IPS-18a (cell line): ENCODE results near the gene EARS2.

ENCODE experiments used
- H3K27ac ChIP-seq: one replicate; pipeline ENCODE4 v1.5.1; 2013; ENCODE audit warnings: low read length
- H3K27me3 ChIP-seq: one replicate; pipeline ENCODE4 v1.6.1; 2013; ENCODE audit warnings: mild to moderate bottlenecking, low read length; ENCODE audit not compliant: control insufficient read depth, insufficient read depth
- H3K36me3 ChIP-seq: one replicate; pipeline ENCODE4 v1.6.1; 2013; ENCODE audit warnings: low read depth, low read length; ENCODE audit not compliant: control insufficient read depth
- H3K4me1 ChIP-seq: one replicate; pipeline ENCODE4 v1.6.1; 2013; ENCODE audit warnings: low read depth, low read length; ENCODE audit not compliant: control insufficient read depth
- H3K4me3 ChIP-seq: one replicate; pipeline ENCODE4 v1.5.1; 2013; ENCODE audit warnings: low read length
- H3K9ac ChIP-seq: one replicate; pipeline ENCODE4 v1.6.1; 2013; ENCODE audit warnings: mild to moderate bottlenecking, low read length, moderate library complexity
- H3K9me3 ChIP-seq: one replicate; pipeline ENCODE4 v1.6.1; 2013; ENCODE audit warnings: low read depth, low read length; ENCODE audit not compliant: control insufficient read depth

The EARS2 gene

DNA sequence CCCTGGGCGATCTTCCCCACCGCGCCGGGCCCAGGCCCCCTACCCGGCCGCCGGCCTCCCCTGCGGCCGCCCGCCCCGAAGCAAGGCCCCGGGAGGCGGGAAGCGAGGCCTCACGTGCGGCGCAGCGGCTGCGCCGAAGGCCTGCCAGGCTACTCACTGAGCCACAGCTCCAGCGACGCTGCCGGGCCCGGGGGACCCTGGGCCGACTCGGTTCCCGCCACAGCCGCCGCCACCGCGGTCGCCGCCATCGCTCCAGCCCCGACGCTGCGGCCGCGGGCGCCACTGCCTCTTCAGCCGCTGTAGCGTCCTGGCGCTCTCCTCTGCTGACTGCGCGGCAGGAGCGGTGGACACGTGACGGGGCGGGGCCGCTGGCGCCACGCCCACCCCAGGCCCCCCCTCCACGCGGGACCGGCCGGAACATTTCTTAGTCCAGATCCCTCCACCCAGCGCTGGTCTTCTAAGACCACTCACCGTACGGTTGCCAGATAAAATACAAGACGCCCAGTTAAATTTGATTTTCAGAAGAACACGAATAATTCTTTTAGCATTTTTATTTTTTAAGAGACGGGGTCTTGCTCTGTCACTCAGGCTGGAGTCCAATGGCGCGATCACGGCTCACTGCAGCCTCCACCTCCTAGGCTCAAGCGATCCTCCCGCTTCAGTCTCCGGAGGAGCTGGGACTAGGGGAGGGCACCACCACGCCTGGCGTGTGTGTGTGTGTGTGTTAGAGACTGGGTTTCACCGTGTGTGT lies 46.8 kb downstream of the EARS2 start, which contains the start of gene GGA2:
Gene GGA2 (minus strand): TSS at position 331 of the 751 bp plus-strand sequence. CDS start 83 bp downstream, at position 248.
- Histone ChIP-seq H3K9ac (peak within 1 kb of the TSS; percentile 69), H3K36me3 (peaks cover 6% of the 10 kb centered on the region), H3K9me3 (no peaks in the 10 kb centered on the region), H3K27ac (no peak within 1 kb of the TSS), H3K27me3 (no peaks in the 10 kb centered on the region), H3K4me3 (peak within 1 kb of the TSS; percentile 89), H3K4me1 (peaks cover 5% of the 10 kb centered on the region)

DNA sequence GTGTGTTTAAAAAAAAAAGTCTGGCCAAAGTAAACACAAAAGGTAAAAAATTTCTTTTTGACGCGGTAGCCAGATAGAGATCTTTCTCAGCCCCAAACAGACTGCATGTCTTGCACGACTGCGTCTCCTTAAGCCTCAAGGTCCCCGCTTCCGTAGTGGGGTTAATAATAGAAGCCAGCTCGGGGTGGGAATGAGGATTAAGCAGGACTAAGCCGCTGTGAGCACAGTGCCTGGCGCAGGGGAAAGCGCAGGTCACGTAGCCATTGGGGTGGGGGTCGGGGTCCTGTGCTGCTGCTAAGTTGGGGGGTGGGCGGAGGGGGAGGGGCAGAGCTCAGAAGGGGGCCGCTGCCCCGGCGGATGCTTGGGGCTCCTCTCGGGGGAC lies 47.4 kb downstream of the EARS2 start:
- Histone ChIP-seq H3K4me1 (peaks cover 10% of the 10 kb centered on the region), H3K9me3 (no peaks in the 10 kb centered on the region), H3K36me3 (peaks cover 4% of the 10 kb centered on the region), H3K27me3 (no peaks in the 10 kb centered on the region), H3K9ac (peak overlapping the region; percentile 69), H3K27ac (no peak overlapping the region), H3K4me3 (peak overlapping the region; percentile 89)

DNA sequence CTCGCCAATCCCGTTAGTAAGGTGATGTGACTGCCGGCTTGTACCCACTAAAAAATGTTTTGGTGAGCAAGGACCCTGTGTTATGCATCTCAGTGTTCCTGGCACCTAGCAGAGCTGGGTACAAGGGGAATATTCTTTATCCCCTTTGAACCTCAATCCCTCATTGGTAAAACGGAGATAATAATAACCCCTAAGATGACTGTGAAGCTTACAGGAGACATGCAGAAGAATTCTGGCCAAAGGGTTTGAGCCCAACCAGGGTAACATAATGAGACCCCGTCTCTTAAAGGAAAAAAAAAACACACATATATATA lies 47.8 kb downstream of the EARS2 start:
- no peak overlapping the region for H3K27ac ChIP-seq
- H3K9me3 ChIP-seq = no peaks in the 10 kb centered on the region
- peaks cover under 1% of the 10 kb centered on the region for H3K36me3 ChIP-seq
- peaks cover 14% of the 10 kb centered on the region for H3K4me1 ChIP-seq
- H3K9ac ChIP-seq = peak overlapping the region; percentile 69
- H3K27me3 ChIP-seq = no peaks in the 10 kb centered on the region
- H3K4me3 ChIP-seq = peak overlapping the region; percentile 89

DNA sequence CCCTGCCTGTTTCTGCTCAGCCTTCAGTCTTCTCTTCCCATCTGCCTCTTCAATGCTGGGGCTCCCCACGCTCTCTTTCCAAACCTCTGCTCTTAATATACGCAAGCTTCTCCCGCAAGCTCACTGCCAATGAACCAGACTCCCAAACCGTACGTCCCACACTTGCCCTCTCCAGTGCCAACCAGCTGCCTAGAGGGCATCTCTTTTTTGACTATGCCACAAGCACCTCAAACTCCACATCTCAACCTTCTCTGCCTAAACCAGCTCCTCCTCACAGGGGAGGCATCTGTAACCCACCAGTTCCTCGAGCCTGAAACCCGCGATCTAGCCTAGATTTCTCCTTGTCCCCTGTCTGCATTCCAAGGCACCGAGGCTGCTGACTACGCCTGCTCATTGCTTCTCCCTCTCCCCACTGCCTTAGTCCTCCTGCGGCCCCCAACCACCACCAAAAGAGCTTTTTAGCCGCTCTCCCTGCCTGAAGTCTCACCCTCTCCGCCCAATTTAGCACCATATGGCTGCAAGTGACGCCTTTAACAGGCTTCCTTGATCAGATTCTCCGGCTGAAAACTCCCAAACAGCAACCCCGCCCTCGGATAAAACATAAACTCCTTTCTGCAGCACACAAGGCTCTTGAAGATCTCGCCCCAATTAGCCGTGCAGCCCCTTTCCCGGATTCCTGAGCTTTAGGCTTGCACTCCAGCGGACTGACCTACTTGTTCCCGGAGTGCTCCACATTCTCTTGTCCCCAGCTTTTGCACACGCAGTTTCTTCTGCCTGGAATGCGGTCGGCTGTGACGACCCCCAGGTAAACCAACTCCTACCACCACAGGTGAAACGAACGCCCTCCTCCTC lies 48.3 kb downstream of the EARS2 start:
- no peak overlapping the region for H3K27ac ChIP-seq
- H3K36me3 ChIP-seq = no peaks in the 10 kb centered on the region
- H3K9me3 ChIP-seq = no peaks in the 10 kb centered on the region
- H3K4me3 ChIP-seq = peak overlapping the region; percentile 89
- no peaks in the 10 kb centered on the region for H3K27me3 ChIP-seq
- H3K9ac ChIP-seq = peak overlapping the region; percentile 69
- peaks cover 14% of the 10 kb centered on the region for H3K4me1 ChIP-seq

DNA sequence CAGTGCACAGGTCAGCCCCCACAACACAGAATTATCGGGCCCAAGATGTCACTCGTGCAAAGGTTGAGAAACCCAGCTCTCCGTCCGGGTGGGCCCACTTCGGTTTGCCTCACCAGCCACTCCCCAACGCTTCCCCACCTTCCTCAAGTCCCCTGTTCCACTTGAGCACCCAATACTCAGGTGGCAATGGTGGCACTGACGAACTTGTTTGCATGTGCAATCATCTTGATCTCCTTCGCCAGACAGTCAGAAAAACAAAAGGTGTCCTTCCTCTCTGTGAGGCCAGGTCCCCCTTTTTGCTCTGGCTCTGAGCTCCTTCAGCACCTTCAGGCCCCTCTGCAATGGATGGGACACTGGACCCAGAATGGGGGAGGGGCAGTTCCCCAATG lies 50.5 kb downstream of the EARS2 start:
- Histone ChIP-seq H3K9ac (no peak overlapping the region), H3K36me3 (peaks cover 3% of the 10 kb centered on the region), H3K4me1 (peaks cover 14% of the 10 kb centered on the region), H3K27ac (no peak overlapping the region), H3K27me3 (no peaks in the 10 kb centered on the region), H3K4me3 (no peak overlapping the region), H3K9me3 (no peaks in the 10 kb centered on the region)

DNA sequence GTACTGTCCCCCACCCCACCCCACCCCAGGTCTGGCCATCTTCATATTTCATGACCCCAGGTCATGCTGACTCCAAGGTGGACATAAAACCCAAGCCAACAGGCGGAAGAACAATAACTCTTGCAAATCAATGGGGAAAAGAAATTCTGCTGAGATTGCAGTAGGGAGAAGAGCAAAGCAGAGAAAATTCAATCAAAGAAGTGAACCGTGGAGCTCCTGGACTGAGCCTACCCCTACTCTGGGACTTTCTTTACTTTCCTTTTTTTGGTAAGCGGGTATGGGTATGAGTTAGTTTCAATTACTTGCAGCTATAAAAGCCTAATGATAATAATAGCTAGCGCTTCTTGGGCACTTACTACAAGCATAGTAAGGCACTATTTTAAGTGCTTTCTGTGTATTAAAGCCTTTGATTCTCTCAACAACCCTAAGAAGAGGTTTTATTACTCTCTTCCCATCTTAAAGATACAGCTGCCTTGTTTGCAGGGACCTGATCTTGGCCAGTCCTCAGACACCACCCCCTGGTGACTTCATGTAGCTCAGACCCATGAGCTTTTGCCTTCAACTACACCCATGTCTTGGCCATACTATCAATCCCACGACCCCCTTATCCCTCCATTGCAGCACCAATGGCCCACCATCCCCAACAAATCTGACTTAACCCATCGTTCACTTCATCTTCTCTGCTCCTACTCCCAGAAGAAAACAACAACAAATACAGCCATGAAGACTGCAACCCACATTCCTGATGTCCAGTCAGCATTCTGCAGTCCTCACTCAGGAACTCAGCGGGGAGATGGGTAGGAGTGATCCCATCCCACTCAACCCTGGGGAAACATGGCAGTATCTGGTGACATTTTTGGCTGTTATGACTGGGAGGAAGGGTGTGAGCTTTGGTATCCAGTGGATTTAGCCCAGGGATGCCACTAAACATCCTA lies 51.2 kb downstream of the EARS2 start:
- H3K9me3 ChIP-seq = no peaks in the 10 kb centered on the region
- H3K4me1 ChIP-seq = peaks cover 14% of the 10 kb centered on the region
- H3K9ac ChIP-seq = no peak overlapping the region
- H3K27ac ChIP-seq = no peak overlapping the region
- H3K36me3 ChIP-seq = peaks cover 3% of the 10 kb centered on the region
- no peaks in the 10 kb centered on the region for H3K27me3 ChIP-seq
- no peak overlapping the region for H3K4me3 ChIP-seq

DNA sequence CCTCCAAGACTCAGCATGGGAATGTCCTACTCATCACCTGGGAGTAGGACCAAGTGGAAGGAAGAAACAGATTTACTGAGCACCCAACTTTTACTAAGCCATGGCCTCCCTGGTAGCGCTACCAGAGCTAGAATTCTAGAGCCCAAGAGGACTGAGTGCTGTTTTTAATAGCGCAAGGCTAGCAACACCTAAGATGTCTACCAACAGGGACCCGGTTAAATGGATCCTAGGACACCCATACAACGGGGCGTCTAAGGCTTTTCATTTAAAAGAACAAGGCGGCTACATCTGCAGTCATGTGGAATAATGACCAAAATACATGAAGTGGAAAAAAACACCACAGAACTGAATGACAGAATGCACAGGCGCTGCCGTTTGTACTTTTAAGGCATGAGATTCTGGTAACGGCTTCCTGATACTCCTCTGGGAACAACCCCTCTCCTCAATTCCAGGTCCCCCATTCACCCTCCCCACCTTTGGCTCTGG lies 51.9 kb downstream of the EARS2 start:
- Histone ChIP-seq H3K27ac (no peak overlapping the region), H3K4me1 (peaks cover 14% of the 10 kb centered on the region), H3K9me3 (no peaks in the 10 kb centered on the region), H3K4me3 (no peak overlapping the region), H3K27me3 (no peaks in the 10 kb centered on the region), H3K9ac (no peak overlapping the region), H3K36me3 (peaks cover 3% of the 10 kb centered on the region)

DNA sequence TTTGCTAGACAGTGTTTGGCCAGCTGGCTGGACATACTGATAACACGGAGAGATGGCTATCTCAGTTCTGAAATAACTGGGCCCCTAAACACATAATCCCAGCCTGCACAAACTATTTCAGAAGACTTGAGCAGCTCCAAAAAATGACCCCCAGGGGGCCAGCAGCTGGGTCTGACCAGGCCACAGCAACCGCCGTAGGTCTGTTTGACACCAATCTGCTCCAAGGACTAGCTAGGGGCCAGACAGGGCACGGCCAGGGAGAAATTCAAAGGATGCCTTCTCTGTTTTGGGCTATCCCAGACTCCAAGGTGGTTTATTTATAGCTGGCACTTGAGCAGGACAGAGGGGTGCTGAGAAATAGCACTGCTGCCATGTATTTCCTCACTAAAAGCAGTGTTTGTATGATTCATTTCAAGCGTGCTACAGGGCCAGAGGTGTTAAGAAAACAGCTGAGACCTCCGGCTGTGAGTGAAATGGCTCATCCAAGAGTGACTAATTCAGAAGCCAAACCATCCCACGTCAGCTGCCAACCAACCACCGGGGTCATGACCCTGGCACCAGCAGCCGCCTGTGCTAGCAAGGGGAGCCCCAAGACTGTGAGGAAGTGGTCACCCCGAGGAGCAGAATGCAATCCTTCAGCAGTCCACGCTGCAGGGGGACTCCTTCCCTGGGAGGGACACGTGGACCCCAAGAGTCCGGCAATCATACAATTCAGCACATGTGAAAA lies 52.5 kb downstream of the EARS2 start:
- Histone ChIP-seq H3K36me3 (peaks cover 3% of the 10 kb centered on the region), H3K27ac (no peak overlapping the region), H3K9ac (no peak overlapping the region), H3K9me3 (no peaks in the 10 kb centered on the region), H3K4me1 (peaks cover 14% of the 10 kb centered on the region), H3K27me3 (no peaks in the 10 kb centered on the region), H3K4me3 (no peak overlapping the region)

DNA sequence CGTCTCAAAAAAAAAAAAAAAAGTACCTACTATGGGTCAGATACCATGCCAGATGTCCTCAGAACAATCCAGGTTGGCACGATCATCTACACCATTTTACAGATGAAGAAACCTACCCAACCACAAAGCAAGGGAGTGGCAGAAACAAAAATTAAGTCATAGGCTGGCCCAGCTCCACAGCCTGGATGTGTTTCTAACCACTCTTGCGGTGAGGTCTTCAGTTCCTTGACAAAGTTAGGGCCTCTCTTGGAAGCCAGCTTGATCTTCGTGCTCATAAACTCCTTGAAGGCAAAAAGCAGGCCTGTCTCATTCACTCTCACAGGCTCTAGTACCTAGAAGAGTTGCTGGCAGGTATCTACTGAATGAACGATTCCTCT lies 53.1 kb downstream of the EARS2 start:
- no peak overlapping the region for H3K4me3 ChIP-seq
- no peak overlapping the region for H3K9ac ChIP-seq

DNA sequence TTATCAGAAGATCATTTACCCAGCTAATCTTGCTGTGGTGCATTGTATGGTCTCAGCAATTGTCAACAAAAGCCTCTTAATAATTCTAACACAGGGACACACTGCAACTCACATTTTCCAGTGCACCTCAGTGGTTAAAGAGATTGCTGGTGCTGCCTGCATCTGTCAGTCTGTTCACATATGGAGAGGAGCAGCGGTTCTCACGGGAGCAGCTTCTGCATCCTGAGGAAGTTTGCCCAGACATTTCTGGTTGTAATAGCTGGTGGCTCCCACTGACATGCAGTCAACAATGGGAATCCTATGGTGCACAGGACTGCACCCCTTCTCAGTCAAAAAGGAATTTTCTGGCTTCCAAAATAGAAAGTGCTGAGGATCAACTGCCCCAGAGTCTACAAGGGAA lies 54.7 kb downstream of the EARS2 start:
- no peaks in the 10 kb centered on the region for H3K9me3 ChIP-seq
- peaks cover 3% of the 10 kb centered on the region for H3K36me3 ChIP-seq
- H3K27ac ChIP-seq = no peak overlapping the region
- peaks cover 8% of the 10 kb centered on the region for H3K4me1 ChIP-seq
- no peaks in the 10 kb centered on the region for H3K27me3 ChIP-seq
- H3K4me3 ChIP-seq = no peak overlapping the region
- no peak overlapping the region for H3K9ac ChIP-seq

More for the DNA sequence above, 53.1 kb downstream of the EARS2 start:
- Histone ChIP-seq H3K4me1 (peaks cover 14% of the 10 kb centered on the region), H3K27me3 (no peaks in the 10 kb centered on the region), H3K9me3 (no peaks in the 10 kb centered on the region), H3K27ac (no peak overlapping the region), H3K36me3 (peaks cover 3% of the 10 kb centered on the region)
